Globus pallidus (tissue), 1 donor: ENCODE results near the gene BIRC2.
A peak's percentile ranks its signal among the peaks of the same experiment; 100 is the strongest.

Source experiments
- DNase-seq: peaks from one replicate; pipeline ENCODE4 v3.0.0-alpha.2; 2015; ENCODE audit warnings: low spot score

The BIRC2 gene

DNA sequence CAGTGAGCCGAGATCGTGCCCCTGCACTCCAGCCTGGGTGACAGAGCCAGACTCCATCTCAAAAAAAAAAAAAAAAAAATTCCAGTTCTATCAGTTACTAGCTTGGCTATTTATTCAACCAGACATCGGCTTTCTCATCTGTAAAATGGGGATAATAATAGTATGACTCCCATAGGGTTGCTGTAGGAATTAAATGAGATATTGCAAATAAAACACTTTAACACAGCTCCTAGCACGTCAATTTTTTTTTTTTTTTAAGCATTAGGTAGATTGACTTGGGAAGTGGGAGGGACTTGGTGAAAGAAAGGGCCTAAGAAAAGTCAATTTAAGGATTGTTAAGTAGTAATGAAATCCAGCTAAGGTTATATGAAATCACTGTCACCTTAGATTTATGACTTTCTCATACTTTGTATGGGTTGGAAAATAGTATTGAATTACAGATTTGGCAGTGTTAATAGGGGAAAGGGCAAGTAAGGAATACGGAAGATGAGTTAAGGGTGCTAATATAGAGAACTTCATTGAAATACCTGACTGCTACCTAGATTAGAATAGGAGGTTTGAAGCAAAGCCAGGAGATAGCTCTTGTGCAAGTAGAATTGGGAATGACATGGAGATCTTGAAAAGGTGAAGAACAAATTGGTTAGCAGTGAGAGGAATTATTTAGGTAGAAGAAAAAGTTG is 28.8 kb downstream of the BIRC2 start:
- DNase-seq: no peak

GRCh38 chr11:102377891-102378290 is 30.9 kb downstream of the BIRC2 start:
- DNase-seq: no peak

- DNase-seq: no peak
These were observed 31.8 kb downstream of the BIRC2 start for GRCh38 chr11:102378818-102379217.

- DNase-seq: no peak
These were observed 35.4 kb downstream of the BIRC2 start for GRCh38 chr11:102382384-102382783.

- DNase-seq: no peak
These were observed 36.8 kb downstream of the BIRC2 start for GRCh38 chr11:102383839-102384238.

- DNase-seq: no peak
These were observed 37.5 kb downstream of the BIRC2 start for GRCh38 chr11:102384419-102385079.

DNA sequence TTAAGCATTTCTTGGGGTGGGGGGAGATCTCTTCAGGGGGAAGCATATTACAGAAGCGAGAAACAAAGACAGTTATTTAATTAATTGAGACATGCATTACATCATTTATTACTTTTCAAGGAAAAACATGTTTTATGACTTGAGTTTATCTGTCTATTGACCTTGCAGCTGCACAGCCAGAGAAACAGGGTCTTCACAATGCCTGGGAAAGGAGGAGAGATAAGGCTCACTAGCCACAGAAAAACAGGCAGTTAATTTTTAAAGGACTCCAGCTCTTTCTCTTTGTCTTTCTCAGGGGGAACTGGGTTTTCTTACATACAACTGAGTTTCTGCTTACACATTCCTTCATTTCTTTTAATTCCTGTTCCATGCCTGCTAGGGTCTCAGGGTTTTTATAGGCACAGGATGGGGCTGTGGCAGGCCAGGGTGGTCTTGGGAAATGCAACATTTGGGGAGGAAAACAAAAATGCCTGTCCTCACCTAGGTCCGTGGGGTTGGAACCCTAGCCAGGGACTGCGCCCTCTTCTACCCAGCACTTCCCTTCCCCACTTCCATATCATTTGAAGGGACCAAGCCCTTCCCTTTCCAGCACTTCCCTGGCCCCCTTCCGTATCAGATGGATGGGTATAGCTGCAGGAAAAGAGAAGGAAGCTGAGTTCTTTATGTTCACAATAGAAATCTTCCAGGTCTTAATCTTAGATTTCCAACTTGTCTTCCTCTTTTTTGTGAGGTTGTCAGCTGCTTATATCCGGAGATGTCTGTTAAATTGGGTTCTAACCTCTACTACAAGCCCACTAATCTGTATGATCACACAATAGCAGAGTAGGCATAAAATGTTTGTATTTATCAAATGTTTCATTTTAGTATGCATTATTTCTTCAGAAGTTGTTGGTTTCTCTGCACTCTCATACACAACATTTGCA is 38.3 kb downstream of the BIRC2 start:
- no peak for DNase-seq

DNA sequence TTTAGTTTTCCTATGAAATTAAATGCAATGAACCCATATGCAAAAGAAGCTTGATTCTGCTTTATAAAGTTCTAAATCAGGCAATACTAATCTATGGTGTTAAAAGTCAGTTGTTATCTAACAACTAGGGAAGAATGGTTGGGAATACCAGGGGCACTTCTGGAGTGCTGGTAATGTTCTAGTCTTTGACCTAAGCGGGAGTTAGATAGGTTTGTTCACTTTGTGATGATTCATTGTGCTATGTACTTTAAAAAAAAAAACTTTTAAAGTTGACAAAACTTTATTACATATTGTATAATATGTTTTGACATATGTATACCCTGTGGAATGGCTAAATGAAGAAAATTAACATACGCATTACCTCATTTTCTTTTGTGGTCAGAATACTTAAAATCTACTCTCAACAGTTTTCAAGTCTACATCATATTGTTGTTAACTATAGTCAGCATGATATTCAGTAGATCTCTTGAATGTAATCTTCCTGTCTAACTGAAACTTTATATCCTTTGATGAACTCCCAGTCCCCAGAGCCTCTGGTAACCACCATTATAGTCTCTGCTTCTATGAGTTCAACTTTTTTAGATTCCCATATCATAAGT is 39.2 kb downstream of the BIRC2 start:
- no peak for DNase-seq

DNA sequence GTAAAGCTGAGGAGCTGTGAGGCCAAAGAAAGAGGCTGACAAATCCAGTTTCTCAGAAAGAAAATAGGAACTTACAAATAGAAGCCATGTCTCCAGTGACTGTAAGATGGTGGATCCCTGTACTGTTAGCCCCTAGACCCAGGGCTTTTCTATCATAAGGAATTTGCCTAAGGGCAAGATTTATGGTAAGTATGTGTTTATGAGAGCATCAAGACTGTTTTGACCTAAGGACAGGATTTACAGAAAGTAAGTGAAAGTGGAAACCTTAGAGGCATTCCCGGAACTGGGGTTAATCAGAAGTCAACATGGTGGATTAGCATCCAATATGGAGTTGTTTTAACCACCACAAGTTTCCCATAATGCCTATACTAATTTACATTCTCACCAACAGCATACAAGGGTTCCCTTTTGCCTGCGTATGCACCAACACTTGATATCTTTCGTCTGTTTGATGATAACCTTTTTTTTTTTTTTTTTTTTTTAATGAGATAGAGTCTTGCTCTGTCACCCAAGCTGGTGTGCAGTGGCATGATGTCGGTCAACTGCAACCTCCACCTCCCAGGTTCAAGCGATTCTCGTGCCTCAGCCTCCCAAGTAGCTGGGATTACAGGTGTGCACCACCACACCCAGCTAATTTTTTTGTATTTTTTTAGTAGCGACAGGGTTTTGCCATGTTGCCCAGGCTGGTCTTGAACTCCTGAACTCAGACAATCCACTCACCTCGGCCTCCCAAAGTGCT is 40.2 kb downstream of the BIRC2 start:
- DNase-seq: no peak

DNA sequence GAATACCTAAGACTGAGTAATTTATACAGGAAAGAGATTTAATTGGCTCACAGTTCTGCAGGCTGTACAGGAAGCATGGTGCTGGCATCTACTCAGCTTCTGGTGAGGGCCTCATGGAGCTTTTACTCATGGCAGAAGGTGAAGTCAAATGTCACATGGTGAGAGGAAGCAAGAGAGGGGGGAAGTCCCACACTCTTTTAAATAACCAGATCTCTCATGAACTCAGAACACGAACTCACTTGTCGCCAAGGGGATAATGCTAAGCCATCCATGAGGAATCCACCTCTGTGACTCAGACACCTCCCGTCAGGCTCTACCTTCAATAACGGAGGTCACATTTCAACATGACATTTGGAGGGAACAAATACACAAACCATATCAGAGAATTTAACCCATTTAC is 42.2 kb downstream of the BIRC2 start:
- DNase-seq: no peak

GRCh38 chr11:102390667-102391465 is 43.9 kb downstream of the BIRC2 start:
- peak; percentile 83 for DNase-seq

DNA sequence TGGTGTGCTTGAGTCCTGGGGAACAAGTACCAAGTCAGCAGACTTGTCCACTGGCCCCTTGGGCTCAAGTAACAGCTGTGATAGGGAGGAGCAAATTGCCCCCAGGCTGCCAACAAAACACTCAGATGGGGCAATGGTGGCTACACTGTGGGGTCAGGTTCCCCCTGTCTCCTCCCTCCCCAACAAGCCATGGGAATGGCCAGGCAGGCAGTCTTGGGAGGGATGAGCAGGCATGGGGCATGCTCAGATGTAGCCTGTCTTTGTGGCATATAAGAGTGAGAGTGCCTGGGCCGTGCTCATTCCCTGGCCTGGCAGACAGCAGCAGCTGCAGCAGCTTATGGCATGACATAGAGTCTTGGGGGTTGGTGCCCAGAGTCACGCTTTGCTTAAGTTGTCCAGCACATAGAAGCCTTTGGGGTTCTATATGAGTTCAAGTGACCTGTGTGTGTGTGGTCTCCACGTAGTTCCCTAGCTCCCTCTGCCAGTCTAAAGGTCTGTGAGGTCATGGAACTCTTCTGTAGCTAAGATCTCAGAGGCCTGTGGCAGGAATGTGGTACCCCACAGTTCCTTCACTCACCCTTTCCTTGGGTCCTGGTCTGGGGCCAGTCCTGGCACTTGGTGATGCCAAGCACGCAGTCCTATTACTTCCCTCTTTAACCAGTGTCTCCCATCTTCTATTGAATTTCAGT is 44.7 kb downstream of the BIRC2 start:
- no peak for DNase-seq

GRCh38 chr11:102393272-102393730 is 46.3 kb downstream of the BIRC2 start:
- no peak for DNase-seq

GRCh38 chr11:102395720-102396393 is 48.8 kb downstream of the BIRC2 start:
- no peak for DNase-seq

- DNase-seq: no peak
These were observed 49.9 kb downstream of the BIRC2 start for GRCh38 chr11:102396708-102397563.

DNA sequence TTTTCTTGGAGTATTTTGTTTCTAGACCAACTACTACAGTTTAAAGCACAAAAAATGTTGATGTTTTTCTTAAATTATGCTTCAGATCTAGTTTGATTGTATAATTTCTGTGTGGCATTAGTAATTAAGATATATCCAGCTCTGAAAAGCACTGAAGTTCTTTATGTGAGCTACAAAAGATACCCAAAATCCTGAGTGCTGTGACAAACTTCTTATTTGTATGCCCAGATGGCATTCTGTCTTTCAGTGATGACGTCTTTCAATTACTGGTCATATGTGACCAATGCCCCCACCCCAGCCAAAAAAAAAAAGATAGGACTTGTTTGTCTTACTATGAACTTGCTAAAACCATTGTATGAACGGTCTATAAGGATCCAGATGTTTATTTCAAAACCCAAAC is 51.3 kb downstream of the BIRC2 start:
- DNase-seq: no peak

GRCh38 chr11:102399189-102399588 is 52.2 kb downstream of the BIRC2 start:
- no peak for DNase-seq

- DNase-seq: no peak
These were observed 53.6 kb downstream of the BIRC2 start for GRCh38 chr11:102400603-102401002.

DNA sequence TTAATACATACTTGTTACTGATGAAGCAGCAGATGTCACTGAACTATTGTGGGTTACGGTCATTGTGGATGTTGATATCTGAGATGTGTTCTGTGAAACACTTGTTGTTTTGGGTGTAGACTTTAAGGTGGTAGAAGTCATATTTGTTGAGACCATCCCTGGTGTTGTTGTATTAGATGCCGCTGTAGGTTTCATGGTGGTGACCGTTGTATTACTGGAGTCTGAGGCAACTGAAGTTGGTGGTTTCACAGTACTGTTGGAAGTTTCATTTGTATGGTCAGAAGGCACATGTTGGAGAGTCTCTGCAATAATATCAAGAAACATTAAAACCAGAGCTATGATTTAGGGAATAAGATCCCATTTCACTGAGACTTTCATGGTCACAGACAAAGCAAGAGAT is 54.9 kb downstream of the BIRC2 start:
- no peak for DNase-seq
